Midbrain (tissue), 1 donor: ENCODE results near the gene HMGCL.
"Not testable (repeated sequence)": the region's sequence is repeated elsewhere in the genome, so short reads cannot be mapped to it uniquely, and the experiment has no call there.

Experiments used
- DNase-seq: peaks from one replicate; lab custom pipeline; 2025; lab: John Stamatoyannopoulos, UW

Gene HMGCL

GRCh38 chr1:23825076-23825761, at the start of gene HMGCL:
Gene HMGCL (minus strand): TSS chr1:23825429. CDS start chr1:23825415, 14 bp downstream.
- DNase-seq: peak; percentile 93

DNA sequence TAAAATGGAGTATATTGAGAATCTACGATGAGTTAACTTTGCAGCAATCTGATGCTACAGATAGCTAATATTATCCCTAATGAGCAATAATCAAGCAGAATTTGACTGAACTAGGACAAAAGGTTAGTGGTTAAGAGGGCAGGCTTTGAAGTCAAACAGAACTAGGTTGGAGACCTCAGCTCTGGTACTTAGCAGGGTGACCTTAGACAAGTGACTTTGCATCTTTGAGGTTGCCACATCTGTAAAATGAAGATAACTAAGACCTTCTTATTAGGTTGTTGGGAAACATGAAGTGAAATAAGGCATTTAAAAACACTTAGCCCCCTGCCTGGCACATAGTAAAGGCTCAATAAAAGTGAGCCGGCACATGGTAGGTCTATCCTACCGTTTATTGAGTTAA, 47.2 kb upstream of the HMGCL start:
- no peak for DNase-seq

GRCh38 chr1:23869051-23869450, 43.8 kb upstream of the HMGCL start:
- no peak for DNase-seq

DNA sequence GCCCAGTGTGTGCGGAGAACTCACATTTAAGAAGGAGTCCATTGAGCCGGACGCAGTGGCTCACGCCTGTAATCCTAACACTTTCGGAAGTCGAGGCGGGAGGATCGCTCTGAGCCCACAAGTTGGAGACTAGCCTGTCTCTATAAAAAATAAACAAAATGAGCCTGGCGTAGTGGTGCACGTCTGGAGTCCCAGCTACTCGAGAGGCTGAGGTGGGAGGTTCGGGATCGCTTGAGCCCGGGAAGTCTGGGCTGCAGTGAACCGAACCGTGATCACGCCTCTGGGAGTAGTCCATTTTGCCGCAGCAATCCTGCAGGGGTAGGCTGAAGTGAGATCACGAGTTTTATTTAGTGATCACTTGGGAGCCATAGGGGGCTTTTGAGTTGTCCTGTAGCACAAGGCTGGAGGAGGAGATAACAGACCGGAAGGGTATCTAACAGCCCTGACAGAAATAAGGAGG, 43.4 kb upstream of the HMGCL start:
- DNase-seq: no peak

- peak; percentile 96 for DNase-seq
These were observed 42.8 kb upstream of the HMGCL start, which contains the start of gene FUCA1 for GRCh38 chr1:23867895-23868556. Gene FUCA1 (minus strand): TSS chr1:23868290. CDS start chr1:23868286, 4 bp downstream.

GRCh38 chr1:23867542-23867894, 42.3 kb upstream of the HMGCL start:
- no peak for DNase-seq

- no peak for DNase-seq
These were observed 40.3 kb upstream of the HMGCL start for GRCh38 chr1:23865543-23865930.

- no peak for DNase-seq
These were observed 39.7 kb upstream of the HMGCL start for GRCh38 chr1:23864801-23865542.

DNA sequence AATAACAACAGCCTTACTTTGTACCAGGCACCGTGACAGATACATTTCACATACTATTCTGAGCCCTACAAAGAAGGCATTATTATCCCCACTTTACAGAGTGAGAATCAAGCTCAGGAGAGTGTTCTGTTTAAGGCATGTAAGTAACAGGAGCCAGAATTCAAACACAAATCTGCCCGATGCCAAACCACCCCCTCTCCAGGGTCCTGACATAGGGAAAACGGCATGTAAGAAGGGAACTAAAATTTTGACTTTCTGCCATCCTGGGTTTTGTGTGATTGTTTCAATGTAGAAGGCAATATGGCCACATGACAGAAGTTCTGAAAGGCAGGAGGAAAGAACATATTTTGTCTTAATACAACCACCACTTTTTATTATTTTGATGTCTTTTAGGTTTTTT, 37.4 kb upstream of the HMGCL start:
- no peak for DNase-seq

- no peak for DNase-seq
These were observed 29.3 kb upstream of the HMGCL start for GRCh38 chr1:23854568-23854967.

DNA sequence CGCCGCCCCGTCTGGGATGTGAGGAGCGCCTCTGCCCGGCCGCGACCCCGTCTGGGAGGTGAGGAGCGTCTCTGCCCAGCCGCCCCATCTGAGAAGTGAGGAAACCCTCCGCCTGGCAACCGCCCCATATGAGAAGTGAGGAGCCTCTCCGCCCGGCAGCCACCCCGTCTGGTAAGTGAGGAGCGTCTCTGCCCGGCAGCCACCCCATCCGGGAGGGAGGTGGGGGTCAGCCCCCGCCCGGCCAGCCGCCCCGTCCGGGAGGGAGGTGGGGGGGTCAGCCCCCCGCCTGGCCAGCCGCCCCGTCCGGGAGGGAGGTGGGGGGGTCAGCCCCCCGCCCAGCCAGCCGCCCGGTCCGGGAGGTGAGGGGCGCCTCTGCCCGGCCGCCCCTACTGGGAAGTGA, 27.9 kb upstream of the HMGCL start:
- DNase-seq: not testable (repeated sequence)

DNA sequence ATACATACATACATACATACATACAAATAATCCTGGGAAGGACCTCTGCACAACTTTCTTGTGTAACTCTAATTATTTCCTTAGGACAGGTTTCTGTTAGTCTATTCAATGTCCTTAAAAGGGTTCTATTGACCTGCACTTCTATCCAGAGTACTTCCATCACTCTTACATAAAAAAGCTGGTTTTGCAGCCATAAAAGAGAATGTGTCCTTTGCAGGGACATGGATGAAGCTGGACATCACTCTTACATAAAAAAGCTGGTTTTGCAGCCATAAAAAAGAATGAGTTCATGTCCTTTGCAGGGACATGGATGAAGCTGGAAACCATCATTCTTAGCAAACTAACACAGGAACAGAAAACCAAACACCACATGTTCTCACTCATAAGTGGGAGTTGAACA, 26.2 kb upstream of the HMGCL start:
- not testable (repeated sequence) for DNase-seq

DNA sequence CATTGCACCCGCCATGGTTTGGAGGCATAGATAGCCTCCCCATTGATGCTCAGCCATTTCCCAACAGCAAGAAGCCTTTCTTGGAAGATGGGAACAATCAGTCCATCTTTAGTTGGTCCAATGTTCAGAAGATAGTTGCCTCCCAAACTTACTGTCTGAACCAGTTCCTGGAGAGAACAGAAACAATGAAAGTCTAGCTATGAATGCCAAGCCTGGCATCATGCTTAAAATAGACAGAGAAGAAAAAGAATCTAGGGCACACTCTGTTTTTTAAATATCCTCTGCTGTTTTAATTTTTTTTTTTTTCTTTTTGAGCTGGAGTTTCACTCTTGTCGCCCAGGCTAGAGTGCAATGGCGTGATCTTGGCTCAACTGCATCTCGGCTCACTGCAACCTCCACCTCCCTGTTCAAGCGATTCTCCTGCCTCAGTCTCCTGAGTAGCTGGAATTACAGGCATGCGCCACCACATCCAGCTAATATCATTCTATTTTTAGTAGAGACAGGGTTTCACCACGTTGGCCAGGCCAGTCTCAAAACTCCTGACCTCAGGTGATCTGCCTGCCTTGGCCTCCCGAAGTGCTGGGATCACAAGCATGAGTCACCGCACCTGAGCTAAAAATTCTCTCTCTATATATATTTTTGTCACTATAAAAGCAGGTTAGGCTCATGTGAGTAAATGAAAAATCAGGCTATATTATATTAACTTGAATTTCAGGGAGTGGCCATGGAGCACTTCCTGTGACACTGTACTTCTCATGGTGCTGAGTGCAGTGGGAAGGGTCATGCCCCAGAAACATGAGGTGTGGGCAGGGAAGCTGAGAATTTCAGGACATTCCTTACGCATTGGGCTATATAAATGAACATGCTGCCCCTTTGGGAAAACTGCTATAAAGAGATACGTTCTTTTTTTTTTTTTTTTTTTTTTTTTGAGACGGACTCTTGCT, 23.7 kb upstream of the HMGCL start:
- no peak for DNase-seq

DNA sequence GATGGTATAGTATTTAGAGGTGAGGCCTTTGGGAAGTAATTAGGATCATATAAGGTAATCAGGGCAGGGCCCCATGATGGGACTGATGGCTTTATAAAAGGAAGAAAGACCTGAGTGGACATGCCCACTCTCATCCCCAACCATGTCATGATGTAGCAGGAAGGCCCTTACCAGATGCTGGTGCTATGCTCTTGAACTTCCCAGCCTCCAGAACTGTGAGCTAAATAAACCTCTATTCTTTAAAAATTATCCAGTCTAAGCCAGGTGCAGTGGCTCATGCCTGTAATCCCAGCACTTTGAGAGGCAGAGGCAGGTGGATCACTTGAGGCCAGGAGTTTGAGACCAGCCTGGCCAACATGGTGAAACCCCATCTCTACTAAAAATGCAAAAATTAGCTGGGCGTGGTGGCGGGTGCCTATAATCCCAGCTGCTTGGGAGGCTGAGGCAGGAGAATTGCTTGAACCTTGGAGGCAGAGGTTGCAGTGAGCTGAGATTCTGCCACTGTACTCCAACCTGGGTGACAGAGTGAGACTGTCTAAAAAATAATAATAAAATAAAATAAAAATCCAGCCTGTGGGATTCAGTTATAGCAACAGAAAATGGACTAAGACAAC, 22.4 kb upstream of the HMGCL start:
- DNase-seq: not testable (repeated sequence)

GRCh38 chr1:23845163-23845562, 19.9 kb upstream of the HMGCL start:
- DNase-seq: no peak

- no peak for DNase-seq
These were observed 18.4 kb upstream of the HMGCL start for GRCh38 chr1:23843644-23844043.

DNA sequence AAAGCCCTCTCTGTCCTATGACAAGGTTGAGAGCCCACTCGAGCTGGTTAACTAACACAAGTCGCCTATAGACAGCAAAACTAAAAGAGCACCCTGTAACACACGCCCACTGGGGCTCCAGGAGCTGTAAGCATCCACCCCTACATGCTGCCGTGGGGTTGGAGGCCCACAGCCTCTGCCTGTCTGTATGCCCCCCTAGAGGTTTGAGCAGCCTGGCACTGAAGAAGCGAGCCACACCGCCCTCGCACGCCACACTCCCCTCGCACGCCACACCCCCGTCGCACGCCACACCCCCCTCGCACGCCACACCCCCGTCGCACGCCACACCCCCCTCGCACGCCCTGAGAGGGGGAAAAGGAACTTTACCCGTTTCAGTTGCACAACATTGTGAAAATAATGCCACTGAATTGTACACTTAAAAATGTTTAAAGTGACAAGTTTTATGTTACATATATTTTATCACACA, 13.2 kb upstream of the HMGCL start:
- no peak for DNase-seq

DNA sequence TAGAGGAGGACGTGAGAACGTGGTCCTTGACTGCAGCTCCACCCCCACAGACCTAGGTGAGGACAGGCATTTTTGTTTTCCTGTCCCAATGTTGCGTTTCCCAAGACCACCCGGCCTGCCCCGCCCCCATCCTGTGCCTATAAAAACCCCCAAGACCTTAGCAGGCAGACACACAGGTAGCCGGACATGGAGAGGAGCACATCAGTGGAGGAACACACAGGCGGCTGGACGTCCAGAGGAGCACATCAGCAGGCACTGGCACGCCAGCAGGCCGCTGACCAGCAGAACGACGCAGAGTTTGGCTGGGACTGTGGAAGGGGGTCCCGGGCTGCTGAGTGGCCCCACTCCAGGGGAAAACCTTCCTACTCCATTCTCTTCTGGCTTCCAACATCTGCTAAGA, 12.7 kb upstream of the HMGCL start:
- no peak for DNase-seq

DNA sequence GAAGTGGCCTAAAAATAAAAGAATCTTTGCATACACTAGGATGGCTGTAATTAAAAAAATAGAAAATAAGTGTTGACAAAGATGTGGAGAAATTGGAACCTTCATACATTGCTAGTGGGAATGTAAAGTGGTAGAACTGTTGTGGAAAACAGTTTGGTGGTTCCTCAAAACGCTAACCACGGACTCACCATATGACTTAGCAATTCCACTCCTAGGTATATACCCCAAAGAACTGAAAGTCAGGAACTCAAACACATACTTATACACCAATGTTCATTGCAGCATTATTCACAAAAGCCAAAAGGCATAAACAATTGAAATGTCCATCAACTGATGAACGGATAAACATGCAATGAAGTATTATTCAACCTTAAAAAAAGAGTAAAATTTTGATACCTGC, 10.8 kb upstream of the HMGCL start:
- DNase-seq: no peak

- not testable (repeated sequence) for DNase-seq
These were observed 8.9 kb upstream of the HMGCL start for GRCh38 chr1:23834156-23834555.

- DNase-seq: no peak
These were observed 2.5 kb upstream of the HMGCL start for GRCh38 chr1:23827717-23828116.
